ENCODE data around the gene OBSL1. TPM values are rescaled to one million over a fixed set of nuclear protein-coding genes. Genes with fewer than 3 reads are reported as not detected.

OBSL1 gene
- total and polyA plus RNA-seq, 5 donors from 2014 or later = 0.57 TPM; not detected in 4

DNA sequence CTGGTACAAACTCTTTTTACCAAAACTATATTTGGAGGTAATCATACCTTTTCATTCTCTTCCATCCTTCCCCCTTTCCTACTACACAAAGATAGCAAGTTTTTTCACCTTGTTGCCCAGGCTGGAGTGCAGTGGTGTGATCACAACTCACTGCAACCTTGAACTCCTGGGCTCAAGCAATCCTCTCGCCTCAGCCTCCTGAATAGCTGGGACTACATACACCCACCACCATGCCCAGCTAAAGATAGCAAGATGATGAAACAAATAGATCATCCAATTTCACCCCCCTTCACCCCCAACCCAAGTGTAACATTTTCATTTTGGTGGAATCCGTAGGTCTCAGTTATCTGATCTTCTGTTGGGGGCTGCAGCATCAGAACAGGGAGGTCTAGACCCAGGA lies 21.8 kb upstream of the OBSL1 start:
- Histone ChIP-seq H3K4me3 (ENCODE audit: low read depth, low read length) (no peak overlapping the region), H3K9me3 (ENCODE audit: control insufficient read depth in 2 of 2, low read length in 2 of 2) (no peaks in the 10 kb centered on the region), H3K4me1 (ENCODE audit: control insufficient read depth, insufficient read depth, low read length, poor library complexity, severe bottlenecking) (peaks cover 7% of the 10 kb centered on the region), H3K36me3 (ENCODE audit: control insufficient read depth, insufficient read depth, low read length) (no peaks in the 10 kb centered on the region), H3K27ac (ENCODE audit: insufficient read depth, low read length, poor library complexity, severe bottlenecking) (no peak overlapping the region), H3K27me3 (ENCODE audit: control insufficient read depth, insufficient read depth, low read length) (no peaks in the 10 kb centered on the region)
- peak overlapping the region in 1 of 3 donors; percentile 18 for H3K27ac Mint-ChIP-seq
- no peak for ATAC-seq (ENCODE audit: low read depth in 2 of 2)
- peaks cover 15% of the 10 kb centered on the region for H3K27me3 Mint-ChIP-seq
- peak overlapping the region in 1 of 4 donors; percentile 63 for H3K4me3 Mint-ChIP-seq
- no peaks in the 10 kb centered on the region for H3K36me3 Mint-ChIP-seq
- H3K9me3 Mint-ChIP-seq = peaks cover 0 to 5% (median 0%) of the 10 kb centered on the region in 7 donors
- peaks cover 4 to 17% (median 9%) of the 10 kb centered on the region in 4 donors for H3K4me1 Mint-ChIP-seq
- no peak for DNase-seq

- Mint-ChIP-seq H3K36me3 (no peaks in the 10 kb centered on the region), H3K4me3 (peak overlapping the region in 1 of 4 donors; percentile 63), H3K27me3 (peaks cover 15% of the 10 kb centered on the region), H3K4me1 (peaks cover 4 to 13% (median 7%) of the 10 kb centered on the region in 4 donors), H3K27ac (no peak overlapping the region), H3K9me3 (peaks cover 0 to 5% (median 0%) of the 10 kb centered on the region in 7 donors)
- ATAC-seq (ENCODE audit: low read depth in 2 of 2) (no peak), DNase-seq (no peak)
- Histone ChIP-seq H3K4me3 (ENCODE audit: low read depth, low read length) (no peak overlapping the region), H3K9me3 (ENCODE audit: control insufficient read depth in 2 of 2, low read length in 2 of 2) (no peaks in the 10 kb centered on the region), H3K27ac (ENCODE audit: insufficient read depth, low read length, poor library complexity, severe bottlenecking) (no peak overlapping the region), H3K36me3 (ENCODE audit: control insufficient read depth, insufficient read depth, low read length) (no peaks in the 10 kb centered on the region), H3K4me1 (ENCODE audit: control insufficient read depth, insufficient read depth, low read length, poor library complexity, severe bottlenecking) (peaks cover 5% of the 10 kb centered on the region), H3K27me3 (ENCODE audit: control insufficient read depth, insufficient read depth, low read length) (no peaks in the 10 kb centered on the region)
Observed at GRCh38 chr2:219592736-219593135, 21.4 kb upstream of the OBSL1 start.

DNA sequence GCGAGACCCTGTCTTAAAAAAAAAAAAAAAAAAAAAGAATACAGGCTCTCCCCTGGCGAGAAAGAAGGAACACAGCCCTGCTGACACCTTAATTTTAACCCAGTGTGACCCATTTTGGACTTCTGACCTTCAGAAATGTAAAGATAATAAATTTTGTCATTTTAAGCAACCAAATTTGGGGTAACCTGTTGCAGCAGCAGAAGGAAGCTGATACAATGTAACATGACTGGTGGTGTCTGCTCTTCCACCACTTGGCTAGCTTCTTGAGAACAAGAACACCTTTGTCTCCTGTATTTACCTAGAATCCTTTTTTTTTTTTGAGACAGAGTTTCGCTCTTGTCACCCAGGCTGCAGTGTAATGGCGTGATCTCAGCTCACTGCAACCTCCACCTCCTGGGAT lies 19.8 kb upstream of the OBSL1 start:
- H3K9me3 ChIP-seq (ENCODE audit: control insufficient read depth in 2 of 2, low read length in 2 of 2) = no peaks in the 10 kb centered on the region
- H3K4me1 ChIP-seq (ENCODE audit: control insufficient read depth, insufficient read depth, low read length, poor library complexity, severe bottlenecking) = no peaks in the 10 kb centered on the region
- Mint-ChIP-seq H3K4me1 (peaks cover 0 to 4% (median 0%) of the 10 kb centered on the region in 4 donors), H3K4me3 (peak overlapping the region in 1 of 4 donors; percentile 76), H3K27me3 (peaks cover 18% of the 10 kb centered on the region), H3K27ac (no peak overlapping the region), H3K9me3 (peaks cover 0 to 5% (median 0%) of the 10 kb centered on the region in 7 donors), H3K36me3 (no peaks in the 10 kb centered on the region)
- ATAC-seq (ENCODE audit: low read depth in 2 of 2) (no peak), DNase-seq (no peak)
- no peaks in the 10 kb centered on the region for H3K36me3 ChIP-seq (ENCODE audit: control insufficient read depth, insufficient read depth, low read length)
- H3K4me3 ChIP-seq (ENCODE audit: low read depth, low read length) = no peak overlapping the region
- no peak overlapping the region for H3K27ac ChIP-seq (ENCODE audit: insufficient read depth, low read length, poor library complexity, severe bottlenecking)
- H3K27me3 ChIP-seq (ENCODE audit: control insufficient read depth, insufficient read depth, low read length) = peaks cover 1% of the 10 kb centered on the region

DNA sequence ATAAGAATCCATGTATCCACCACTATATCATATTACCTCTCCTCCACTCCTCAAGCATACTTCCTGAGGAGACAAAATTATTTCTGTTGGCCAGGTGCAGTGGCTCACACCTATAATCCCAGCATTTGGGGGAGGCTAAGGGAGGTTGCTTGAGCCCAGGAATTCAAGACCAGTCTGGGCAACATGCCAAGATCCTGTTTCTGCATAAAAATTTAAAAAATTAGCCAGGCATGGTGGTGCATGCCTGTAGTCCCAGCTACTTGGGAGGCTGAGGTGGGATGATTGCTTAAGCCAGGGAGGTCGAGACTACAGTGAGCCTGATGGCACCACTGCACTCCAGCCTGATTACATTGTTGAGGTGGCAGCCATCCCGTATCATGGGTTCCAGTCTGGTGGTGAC lies 10.0 kb upstream of the OBSL1 start:
- Histone ChIP-seq H3K27ac (ENCODE audit: insufficient read depth, low read length, poor library complexity, severe bottlenecking) (no peak overlapping the region), H3K9me3 (ENCODE audit: control insufficient read depth in 2 of 2, low read length in 2 of 2) (no peaks in the 10 kb centered on the region), H3K36me3 (ENCODE audit: control insufficient read depth, insufficient read depth, low read length) (no peaks in the 10 kb centered on the region), H3K27me3 (ENCODE audit: control insufficient read depth, insufficient read depth, low read length) (peaks cover 3% of the 10 kb centered on the region), H3K4me3 (ENCODE audit: low read depth, low read length) (no peak overlapping the region), H3K4me1 (ENCODE audit: control insufficient read depth, insufficient read depth, low read length, poor library complexity, severe bottlenecking) (no peaks in the 10 kb centered on the region)
- no peaks in the 10 kb centered on the region for H3K4me1 Mint-ChIP-seq
- H3K27ac Mint-ChIP-seq = no peak overlapping the region
- DNase-seq = no peak
- no peak overlapping the region for H3K4me3 Mint-ChIP-seq
- H3K9me3 Mint-ChIP-seq = no peaks in the 10 kb centered on the region
- peaks cover 27% of the 10 kb centered on the region for H3K27me3 Mint-ChIP-seq
- no peaks in the 10 kb centered on the region for H3K36me3 Mint-ChIP-seq
- ATAC-seq (ENCODE audit: low read depth in 2 of 2) = no peak

DNA sequence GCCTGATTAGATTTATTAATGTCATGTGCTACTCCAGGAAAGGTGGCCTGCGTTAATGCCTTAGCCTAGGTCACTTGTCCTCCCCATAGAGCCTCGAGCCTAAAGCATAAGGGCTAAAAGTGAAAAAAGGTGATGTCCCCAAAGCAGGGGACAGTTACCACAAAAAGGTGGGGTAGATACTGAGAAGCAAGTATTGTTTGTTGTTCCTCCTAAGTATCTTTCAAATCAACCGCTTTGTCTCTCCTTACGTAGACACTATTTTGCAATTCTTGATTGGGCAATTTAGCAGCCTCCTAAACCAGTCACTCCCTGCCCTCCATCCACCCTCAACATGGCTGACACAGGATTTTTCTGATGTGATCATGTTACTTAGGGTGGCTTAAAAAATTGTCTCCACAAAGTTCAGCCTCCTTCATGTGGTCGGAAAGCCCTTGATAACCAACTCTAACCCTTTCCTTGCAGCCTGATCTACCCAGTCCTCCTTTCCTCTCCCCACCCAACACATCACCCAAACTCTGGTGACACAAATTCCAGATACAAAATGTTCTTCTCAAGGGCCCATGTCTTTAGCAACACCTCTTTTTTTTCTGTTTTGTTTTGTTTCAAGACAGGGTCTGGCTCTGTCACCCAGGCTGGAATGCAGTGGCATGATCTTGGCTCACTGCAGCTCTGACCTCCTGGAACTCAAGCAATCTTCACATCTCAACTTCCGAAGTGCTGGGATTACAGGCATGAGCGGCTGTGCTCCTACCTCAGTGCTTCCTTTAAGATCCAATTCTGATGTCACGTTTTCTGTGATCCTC lies 7.7 kb upstream of the OBSL1 start:
- Histone ChIP-seq H3K36me3 (ENCODE audit: control insufficient read depth, insufficient read depth, low read length) (no peaks in the 10 kb centered on the region), H3K9me3 (ENCODE audit: control insufficient read depth in 2 of 2, low read length in 2 of 2) (no peaks in the 10 kb centered on the region), H3K27me3 (ENCODE audit: control insufficient read depth, insufficient read depth, low read length) (peaks cover 3% of the 10 kb centered on the region), H3K4me1 (ENCODE audit: control insufficient read depth, insufficient read depth, low read length, poor library complexity, severe bottlenecking) (no peaks in the 10 kb centered on the region), H3K27ac (ENCODE audit: insufficient read depth, low read length, poor library complexity, severe bottlenecking) (no peak overlapping the region), H3K4me3 (ENCODE audit: low read depth, low read length) (no peak overlapping the region)
- H3K27me3 Mint-ChIP-seq = peaks cover 34% of the 10 kb centered on the region
- H3K4me1 Mint-ChIP-seq = peaks cover 0 to 2% (median 0%) of the 10 kb centered on the region in 4 donors
- H3K27ac Mint-ChIP-seq = no peak overlapping the region
- H3K36me3 Mint-ChIP-seq = no peaks in the 10 kb centered on the region
- no peaks in the 10 kb centered on the region for H3K9me3 Mint-ChIP-seq
- H3K4me3 Mint-ChIP-seq = no peak overlapping the region
- DNase-seq (no peak), ATAC-seq (ENCODE audit: low read depth in 2 of 2) (no peak)

GRCh38 chr2:219576505-219577388 lies 5.4 kb upstream of the OBSL1 start:
- Mint-ChIP-seq H3K36me3 (no peaks in the 10 kb centered on the region), H3K4me1 (peaks cover 0 to 2% (median 1%) of the 10 kb centered on the region in 4 donors), H3K27ac (no peak overlapping the region), H3K9me3 (peaks cover 0 to under 1% (median 0%) of the 10 kb centered on the region in 7 donors), H3K4me3 (no peak overlapping the region), H3K27me3 (peaks cover 38% of the 10 kb centered on the region)
- Histone ChIP-seq H3K27me3 (ENCODE audit: control insufficient read depth, insufficient read depth, low read length) (peaks cover 9% of the 10 kb centered on the region), H3K36me3 (ENCODE audit: control insufficient read depth, insufficient read depth, low read length) (no peaks in the 10 kb centered on the region), H3K9me3 (ENCODE audit: control insufficient read depth in 2 of 2, low read length in 2 of 2) (no peaks in the 10 kb centered on the region), H3K4me3 (ENCODE audit: low read depth, low read length) (no peak overlapping the region), H3K4me1 (ENCODE audit: control insufficient read depth, insufficient read depth, low read length, poor library complexity, severe bottlenecking) (no peaks in the 10 kb centered on the region), H3K27ac (ENCODE audit: insufficient read depth, low read length, poor library complexity, severe bottlenecking) (no peak overlapping the region)
- DNase-seq (no peak), ATAC-seq (ENCODE audit: low read depth in 2 of 2) (no peak)

- Mint-ChIP-seq H3K4me3 (no peak overlapping the region), H3K4me1 (peaks cover 0 to 3% (median 1%) of the 10 kb centered on the region in 4 donors), H3K36me3 (no peaks in the 10 kb centered on the region), H3K27me3 (peaks cover 41% of the 10 kb centered on the region), H3K9me3 (peaks cover 0 to 2% (median 0%) of the 10 kb centered on the region in 7 donors), H3K27ac (no peak overlapping the region)
- DNase-seq (no peak), ATAC-seq (ENCODE audit: low read depth in 2 of 2) (no peak)
- Histone ChIP-seq H3K9me3 (ENCODE audit: control insufficient read depth in 2 of 2, low read length in 2 of 2) (no peaks in the 10 kb centered on the region), H3K27ac (ENCODE audit: insufficient read depth, low read length, poor library complexity, severe bottlenecking) (no peak overlapping the region), H3K27me3 (ENCODE audit: control insufficient read depth, insufficient read depth, low read length) (peaks cover 9% of the 10 kb centered on the region), H3K4me3 (ENCODE audit: low read depth, low read length) (no peak overlapping the region), H3K36me3 (ENCODE audit: control insufficient read depth, insufficient read depth, low read length) (no peaks in the 10 kb centered on the region), H3K4me1 (ENCODE audit: control insufficient read depth, insufficient read depth, low read length, poor library complexity, severe bottlenecking) (peaks cover 3% of the 10 kb centered on the region)
Observed at GRCh38 chr2:219575566-219576504, 4.5 kb upstream of the OBSL1 start.
